HepG2 (cell line): Measurements from ENCODE around the gene RERE. TPM values are rescaled to one million over a fixed set of nuclear protein-coding genes. Genes with fewer than 3 reads are reported as not detected.

ENCODE experiments used
- ATAC-seq: fragments of 200-7000 bp; cut with Tn5 transposase; 3 replicates; pipeline ENCODE4 v1.9.1; 2020; ENCODE audit warnings: mild to moderate bottlenecking, moderate library complexity
- BruUV-seq: library from RNA; stranded (reverse); fragments of 400-500 nt; replicated peaks from 2 replicates; lab custom pipeline; 2021; lab: Mats Ljungman, UMichigan
- CTCF ChIA-PET: fragments of 300-600 bp; formaldehyde crosslinking; extraction: SDS; loops from one replicate; lab custom pipeline; 2021; ENCODE audit warnings: low total read pairs, inconsistent platforms, low intra/inter-chr PET ratio; lab: Yijun Ruan, JAX
- POLR2A ChIA-PET: fragments of 350-600 bp; sonication (Branson Sonifier 250); formaldehyde crosslinking; loops from one replicate; lab custom pipeline; 2020; ENCODE audit warnings: antibody characterized with exemption, inconsistent platforms; lab: Yijun Ruan, JAX
- DNase-seq: peaks from one replicate; pipeline ENCODE4 v3.0.0-alpha.2; 2015; ENCODE audit warnings: low spot score
- FAIRE-seq: peaks from 3 replicates; lab custom pipeline; 2011; peaks lifted over from hg19 to GRCh38; lab: Jason Lieb, UNC
- H2AFZ ChIP-seq: one replicate; pipeline ENCODE4 v1.6.1; 2011; ENCODE audit warnings: low read length, inconsistent platforms
- H3K27ac ChIP-seq: fragments of 300-600 bp; 3 replicates; pipeline ENCODE4 v1.8.0; 2011; ENCODE audit warnings: mixed run types, mild to moderate bottlenecking, mixed read lengths, low read length, inconsistent platforms; ENCODE audit not compliant: insufficient read depth; ENCODE audit errors: extremely low read length
- H3K27me3 ChIP-seq, 2 experiments: fragments of 200-600 bp in 1 of 2; 2 replicates in 1 of 2; 3 replicates in 1 of 2; pipeline versions ENCODE4 v1.6.0 to v1.8.0; 2011; ENCODE audit warnings: low read length in 2 of 2, mild to moderate bottlenecking in 2 of 2, moderate library complexity in 2 of 2, inconsistent platforms in 1 of 2; ENCODE audit not compliant: insufficient read depth in 2 of 2, control insufficient read depth in 1 of 2
- H3K36me3 ChIP-seq, 2 experiments: fragments of 200-600 bp in 1 of 2; replicated peaks in 1 of 2; 2 replicates in 1 of 2; 3 replicates in 1 of 2; pipeline versions ENCODE4 v1.5.1 to v1.8.0; 2011; ENCODE audit warnings: low read length in 2 of 2, inconsistent platforms in 1 of 2; ENCODE audit not compliant: insufficient read depth in 2 of 2, control insufficient read depth in 1 of 2
- H3K4me1 ChIP-seq: 2 replicates; pipeline ENCODE4 v1.5.1; 2012; ENCODE audit warnings: low read length, inconsistent platforms; ENCODE audit not compliant: insufficient read depth
- H3K4me2 ChIP-seq: 2 replicates; pipeline ENCODE4 v1.6.0; 2011; ENCODE audit warnings: low read depth, low read length, inconsistent platforms
- H3K4me3 ChIP-seq, 3 experiments: fragments of 200-600 bp in 1 of 3; sonication (generic), shearing (Covaris generic) in 1 of 3; replicated peaks in 1 of 3; 2 replicates each; pipeline ENCODE4 v1.5.1; 2011 to 2016; ENCODE audit warnings: low read length in 3 of 3, inconsistent platforms in 2 of 3, low read depth in 2 of 3, mild to moderate bottlenecking in 2 of 3, control low read depth in 1 of 3, mixed read lengths in 1 of 3; ENCODE audit not compliant: insufficient read depth in 1 of 3
- H3K79me2 ChIP-seq: one replicate; pipeline ENCODE4 v1.6.1; 2011; ENCODE audit warnings: low read length, inconsistent platforms; ENCODE audit not compliant: insufficient read depth
- H3K9ac ChIP-seq: 2 replicates; pipeline ENCODE4 v1.6.0; 2011; ENCODE audit warnings: mild to moderate bottlenecking, low read depth, low read length, inconsistent platforms; ENCODE audit not compliant: insufficient read depth
- H3K9me3 ChIP-seq: 2 replicates; pipeline ENCODE4 v1.5.1; 2012; ENCODE audit warnings: mild to moderate bottlenecking, low read length
- H4K20me1 ChIP-seq: 2 replicates; pipeline ENCODE4 v1.6.0; 2011; ENCODE audit warnings: inconsistent platforms, mild to moderate bottlenecking, low read length, moderate library complexity; ENCODE audit not compliant: insufficient read depth
- EHMT2 ChIP-seq: fragments of 200-600 bp; sonication (generic); IDR thresholded peaks from 2 replicates; pipeline ENCODE4 v1.7.0; 2017; ENCODE audit warnings: antibody characterized with exemption, low read depth, low read length, borderline replicate concordance
- MIER3 ChIP-seq: IDR thresholded peaks from 2 replicates; pipeline ENCODE4 v1.6.1; 2016; ENCODE audit warnings: missing compliant biosample characterization, borderline replicate concordance
- RXRB ChIP-seq: IDR thresholded peaks from 2 replicates; pipeline ENCODE4 v1.6.1; 2016; ENCODE audit warnings: borderline replicate concordance, missing genetic modification reagents, missing compliant biosample characterization
- SRF ChIP-seq: IDR thresholded peaks from 2 replicates; pipeline ENCODE4 v1.6.1; 2011; ENCODE audit warnings: mild to moderate bottlenecking, low read depth, low read length, moderate library complexity
- ZNF33A ChIP-seq: sonication (generic); formaldehyde crosslinking; IDR thresholded peaks from 2 replicates; pipeline ENCODE4 v1.5.1; 2020; ENCODE audit warnings: missing genetic modification reagents, mild to moderate bottlenecking, moderate library complexity, borderline replicate concordance
- WGBS: methylation state at CpG from one replicate; pipeline ENCODE4 v1.1.6; 2017; ENCODE audit warnings: low lambda C conversion rate; 5-methylcytosine and 5-hydroxymethylcytosine counted together
- in situ Hi-C: cut with HindIII; loops from 2 replicates; pipeline ENCODE4 v1.10.0; 2017; ENCODE audit warnings: low pct_unique_long_range_greater_than_20kb; ENCODE audit not compliant: extremely low pct_ligation_motif_present
- intact Hi-C: fragments of 100-400 bp; cut with micrococcal nuclease; formaldehyde crosslinking; loops from one replicate; pipeline ENCODE4 v1.10.0; 2022; ENCODE audit not compliant: unreplicated experiment
- polyA plus RNA-seq, 8 experiments: library from polyadenylated mRNA; depleted of rRNA in 3 of 8; stranded (reverse) in 7 of 8; unstranded in 1 of 8; fragments of >200 nt; fragmentation: Illumina TruSeq in 4 of 8; extraction: Trizol in 4 of 8; gene quantifications; 2 replicates each; pipeline versions ENCODE4 v1.2.1 to v1.2.3, GENCODE V29; 2011 to 2016; ENCODE audit warnings: low read depth in 4 of 8, missing spikeins in 1 of 8, mixed read lengths in 1 of 8; ENCODE audit not compliant: insufficient read depth in 1 of 8
- total RNA-seq, 5 experiments: library from RNA; depleted of rRNA; stranded (reverse); fragments of >200 nt; fragmentation: Illumina TruSeq; extraction: Trizol; gene quantifications; 2 replicates each; pipeline ENCODE4 v1.2.3, GENCODE V29; 2016; ENCODE audit warnings: low read depth in 1 of 5
- TF ChIP-seq, protein P1 (sequence below): sonication (generic); formaldehyde crosslinking; IDR thresholded peaks from 2 replicates; pipeline ENCODE4 v1.5.0; 2020; ENCODE audit warnings: mild to moderate bottlenecking, missing genetic modification reagents, borderline replicate concordance
- TF ChIP-seq, protein P2 (sequence below): sonication (generic); formaldehyde crosslinking; IDR thresholded peaks from 2 replicates; pipeline ENCODE4 v1.4.0; 2020; ENCODE audit warnings: missing genetic modification reagents; ENCODE audit errors: not compliant biosample characterization
- TF ChIP-seq, protein P3 (sequence below): sonication (generic); formaldehyde crosslinking; conservative IDR thresholded peaks from 2 replicates; pipeline ENCODE4 v1.4.0; 2020; ENCODE audit warnings: missing genetic modification reagents
- TF ChIP-seq, protein P4 (sequence below): sonication (generic); formaldehyde crosslinking; IDR thresholded peaks from 2 replicates; pipeline ENCODE4 v1.5.1; 2020; ENCODE audit warnings: missing genetic modification reagents, mild to moderate bottlenecking, borderline replicate concordance

The RERE gene
- total and polyA plus RNA-seq, 2 of the 13 experiments (the other 11 are each of a cell fraction or from before 2014, with no cell fraction given), result 18.3 to 21.9 TPM

DNA sequence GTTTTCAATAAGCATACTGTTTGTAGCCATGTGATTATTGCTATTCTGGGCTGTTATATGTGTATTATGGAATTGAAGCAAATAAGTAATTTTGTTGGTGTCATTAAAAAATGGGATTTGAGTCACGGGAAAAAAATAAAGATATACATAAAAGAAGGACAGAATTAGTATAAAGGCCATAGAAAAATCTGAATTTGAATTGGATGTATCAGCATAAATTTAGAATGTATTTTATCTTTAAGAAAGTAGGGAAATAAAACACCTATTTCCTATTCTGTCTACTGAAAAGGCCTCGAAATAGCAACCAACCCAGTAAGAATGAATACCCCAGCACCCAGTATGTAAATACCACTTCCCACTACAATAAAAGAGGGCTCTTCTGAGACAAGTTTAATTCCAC lies 313.6 kb downstream of the RERE start:
- WGBS, result 95% methylated on average over 2 of the region's 2 CpGs
- CTCF ChIA-PET, result no interaction called here

More for the DNA sequence above, 313.6 kb downstream of the RERE start:
- Histone ChIP-seq H4K20me1 (peaks cover 7% of the 10 kb centered on the region; the same call in 1 of the 2 replicates), H3K9ac (no peak overlapping the region), H3K27ac (no peak overlapping the region), H3K27me3 (no peaks in the 10 kb centered on the region), H2AFZ (no peak overlapping the region), H3K4me2 (no peak overlapping the region), H3K9me3 (no peaks in the 10 kb centered on the region), H3K4me1 (no peaks in the 10 kb centered on the region), H3K4me3 (no peak overlapping the region), H3K36me3 (peaks cover 8 to 32% of the 10 kb centered on the region in 2 experiments; a peak in 4 of 5 replicates)
- FAIRE-seq (no peak), DNase-seq (no peak), ATAC-seq (no peak)
- in situ Hi-C loops, result no loop called here
- BruUV-seq, result no TSS peak
- intact Hi-C loops, result no loop called here
- TF ChIP-seq, protein P1, sequence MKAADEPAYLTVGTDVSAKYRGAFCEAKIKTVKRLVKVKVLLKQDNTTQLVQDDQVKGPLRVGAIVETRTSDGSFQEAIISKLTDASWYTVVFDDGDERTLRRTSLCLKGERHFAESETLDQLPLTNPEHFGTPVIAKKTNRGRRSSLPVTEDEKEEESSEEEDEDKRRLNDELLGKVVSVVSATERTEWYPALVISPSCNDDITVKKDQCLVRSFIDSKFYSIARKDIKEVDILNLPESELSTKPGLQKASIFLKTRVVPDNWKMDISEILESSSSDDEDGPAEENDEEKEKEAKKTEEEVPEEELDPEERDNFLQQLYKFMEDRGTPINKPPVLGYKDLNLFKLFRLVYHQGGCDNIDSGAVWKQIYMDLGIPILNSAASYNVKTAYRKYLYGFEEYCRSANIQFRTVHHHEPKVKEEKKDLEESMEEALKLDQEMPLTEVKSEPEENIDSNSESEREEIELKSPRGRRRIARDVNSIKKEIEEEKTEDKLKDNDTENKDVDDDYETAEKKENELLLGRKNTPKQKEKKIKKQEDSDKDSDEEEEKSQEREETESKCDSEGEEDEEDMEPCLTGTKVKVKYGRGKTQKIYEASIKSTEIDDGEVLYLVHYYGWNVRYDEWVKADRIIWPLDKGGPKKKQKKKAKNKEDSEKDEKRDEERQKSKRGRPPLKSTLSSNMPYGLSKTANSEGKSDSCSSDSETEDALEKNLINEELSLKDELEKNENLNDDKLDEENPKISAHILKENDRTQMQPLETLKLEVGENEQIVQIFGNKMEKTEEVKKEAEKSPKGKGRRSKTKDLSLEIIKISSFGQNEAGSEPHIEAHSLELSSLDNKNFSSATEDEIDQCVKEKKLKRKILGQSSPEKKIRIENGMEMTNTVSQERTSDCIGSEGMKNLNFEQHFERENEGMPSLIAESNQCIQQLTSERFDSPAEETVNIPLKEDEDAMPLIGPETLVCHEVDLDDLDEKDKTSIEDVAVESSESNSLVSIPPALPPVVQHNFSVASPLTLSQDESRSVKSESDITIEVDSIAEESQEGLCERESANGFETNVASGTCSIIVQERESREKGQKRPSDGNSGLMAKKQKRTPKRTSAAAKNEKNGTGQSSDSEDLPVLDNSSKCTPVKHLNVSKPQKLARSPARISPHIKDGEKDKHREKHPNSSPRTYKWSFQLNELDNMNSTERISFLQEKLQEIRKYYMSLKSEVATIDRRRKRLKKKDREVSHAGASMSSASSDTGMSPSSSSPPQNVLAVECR (CRISPR knock-in tag), result no peak
- TF ChIP-seq EHMT2 (no peak), MIER3 (CRISPR knock-in tag) (no peak), SRF (no peak), RXRB (CRISPR knock-in tag) (no peak), ZNF33A (CRISPR knock-in tag) (no peak)
- TF ChIP-seq, protein P2, sequence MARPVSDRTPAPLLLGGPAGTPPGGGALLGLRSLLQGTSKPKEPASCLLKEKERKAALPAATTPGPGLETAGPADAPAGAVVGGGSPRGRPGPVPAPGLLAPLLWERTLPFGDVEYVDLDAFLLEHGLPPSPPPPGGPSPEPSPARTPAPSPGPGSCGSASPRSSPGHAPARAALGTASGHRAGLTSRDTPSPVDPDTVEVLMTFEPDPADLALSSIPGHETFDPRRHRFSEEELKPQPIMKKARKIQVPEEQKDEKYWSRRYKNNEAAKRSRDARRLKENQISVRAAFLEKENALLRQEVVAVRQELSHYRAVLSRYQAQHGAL (CRISPR knock-in tag), result no peak
- TF ChIP-seq, protein P3, sequence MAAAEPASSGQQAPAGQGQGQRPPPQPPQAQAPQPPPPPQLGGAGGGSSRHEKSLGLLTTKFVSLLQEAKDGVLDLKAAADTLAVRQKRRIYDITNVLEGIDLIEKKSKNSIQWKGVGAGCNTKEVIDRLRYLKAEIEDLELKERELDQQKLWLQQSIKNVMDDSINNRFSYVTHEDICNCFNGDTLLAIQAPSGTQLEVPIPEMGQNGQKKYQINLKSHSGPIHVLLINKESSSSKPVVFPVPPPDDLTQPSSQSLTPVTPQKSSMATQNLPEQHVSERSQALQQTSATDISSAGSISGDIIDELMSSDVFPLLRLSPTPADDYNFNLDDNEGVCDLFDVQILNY (CRISPR knock-in tag), result no peak
- TF ChIP-seq, protein P4, sequence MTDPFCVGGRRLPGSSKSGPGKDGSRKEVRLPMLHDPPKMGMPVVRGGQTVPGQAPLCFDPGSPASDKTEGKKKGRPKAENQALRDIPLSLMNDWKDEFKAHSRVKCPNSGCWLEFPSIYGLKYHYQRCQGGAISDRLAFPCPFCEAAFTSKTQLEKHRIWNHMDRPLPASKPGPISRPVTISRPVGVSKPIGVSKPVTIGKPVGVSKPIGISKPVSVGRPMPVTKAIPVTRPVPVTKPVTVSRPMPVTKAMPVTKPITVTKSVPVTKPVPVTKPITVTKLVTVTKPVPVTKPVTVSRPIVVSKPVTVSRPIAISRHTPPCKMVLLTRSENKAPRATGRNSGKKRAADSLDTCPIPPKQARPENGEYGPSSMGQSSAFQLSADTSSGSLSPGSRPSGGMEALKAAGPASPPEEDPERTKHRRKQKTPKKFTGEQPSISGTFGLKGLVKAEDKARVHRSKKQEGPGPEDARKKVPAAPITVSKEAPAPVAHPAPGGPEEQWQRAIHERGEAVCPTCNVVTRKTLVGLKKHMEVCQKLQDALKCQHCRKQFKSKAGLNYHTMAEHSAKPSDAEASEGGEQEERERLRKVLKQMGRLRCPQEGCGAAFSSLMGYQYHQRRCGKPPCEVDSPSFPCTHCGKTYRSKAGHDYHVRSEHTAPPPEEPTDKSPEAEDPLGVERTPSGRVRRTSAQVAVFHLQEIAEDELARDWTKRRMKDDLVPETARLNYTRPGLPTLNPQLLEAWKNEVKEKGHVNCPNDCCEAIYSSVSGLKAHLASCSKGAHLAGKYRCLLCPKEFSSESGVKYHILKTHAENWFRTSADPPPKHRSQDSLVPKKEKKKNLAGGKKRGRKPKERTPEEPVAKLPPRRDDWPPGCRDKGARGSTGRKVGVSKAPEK (CRISPR knock-in tag), result no peak
- TF ChIP-seq, all 625 proteins: peak for 0
- no peaks in the 10 kb centered on the region for H3K79me2 ChIP-seq
- POLR2A ChIA-PET, result no interaction called here
